NCI-H1105 (cell line): ENCODE data around the gene ABITRAM.
A peak's percentile ranks its signal among the peaks of the same experiment; 100 is the strongest.
"Not testable (repeated sequence)": the region's sequence is repeated elsewhere in the genome, so short reads cannot be mapped to it uniquely, and the experiment has no call there.

Experiments
- DNase-seq: peaks from one replicate; lab custom pipeline; 2025; lab: John Stamatoyannopoulos, UW

ABITRAM gene

GRCh38 chr9:108928386-108928785, 5.8 kb upstream of the ABITRAM start:
- no peak for DNase-seq

- peak; percentile 41 for DNase-seq
These were observed 926 bp upstream of the ABITRAM start for GRCh38 chr9:108933231-108933717.

DNA sequence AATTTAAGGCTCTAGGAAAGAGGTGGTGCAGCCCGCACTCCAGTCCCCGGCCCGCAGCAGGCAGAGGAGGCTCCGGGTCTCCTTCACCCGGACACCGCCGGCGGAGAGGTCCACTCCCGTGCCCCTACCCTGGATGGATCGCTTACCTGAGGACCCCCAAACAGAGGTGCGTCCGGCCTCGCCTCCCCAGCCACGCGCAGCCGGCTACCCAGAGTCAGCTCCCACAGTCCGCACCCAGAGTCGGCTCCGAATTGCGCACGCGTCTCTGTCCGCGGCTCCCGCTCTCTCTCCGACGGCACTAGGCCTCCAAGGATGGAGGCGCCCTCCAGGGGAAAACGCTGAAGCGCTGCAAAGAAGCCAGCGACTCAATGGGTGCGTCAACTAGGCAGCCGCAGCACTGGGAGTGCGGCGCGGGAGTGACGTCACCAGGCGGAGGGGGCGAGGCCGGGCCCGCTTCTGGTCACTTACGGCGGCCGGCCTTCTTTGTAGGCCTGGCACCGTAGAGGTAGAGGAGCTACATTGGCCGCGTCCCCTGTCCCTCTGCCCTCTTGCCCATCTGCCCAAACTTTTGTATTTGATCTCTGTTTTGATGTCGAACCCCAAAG, 380 bp upstream of the ABITRAM start, which contains the start of gene ELP1:
ELP1 (minus strand) TSS at position 407 of the 605 bp plus-strand sequence. CDS start 2,978 bp downstream, outside the sequence.
- peak; percentile 89 for DNase-seq

DNA sequence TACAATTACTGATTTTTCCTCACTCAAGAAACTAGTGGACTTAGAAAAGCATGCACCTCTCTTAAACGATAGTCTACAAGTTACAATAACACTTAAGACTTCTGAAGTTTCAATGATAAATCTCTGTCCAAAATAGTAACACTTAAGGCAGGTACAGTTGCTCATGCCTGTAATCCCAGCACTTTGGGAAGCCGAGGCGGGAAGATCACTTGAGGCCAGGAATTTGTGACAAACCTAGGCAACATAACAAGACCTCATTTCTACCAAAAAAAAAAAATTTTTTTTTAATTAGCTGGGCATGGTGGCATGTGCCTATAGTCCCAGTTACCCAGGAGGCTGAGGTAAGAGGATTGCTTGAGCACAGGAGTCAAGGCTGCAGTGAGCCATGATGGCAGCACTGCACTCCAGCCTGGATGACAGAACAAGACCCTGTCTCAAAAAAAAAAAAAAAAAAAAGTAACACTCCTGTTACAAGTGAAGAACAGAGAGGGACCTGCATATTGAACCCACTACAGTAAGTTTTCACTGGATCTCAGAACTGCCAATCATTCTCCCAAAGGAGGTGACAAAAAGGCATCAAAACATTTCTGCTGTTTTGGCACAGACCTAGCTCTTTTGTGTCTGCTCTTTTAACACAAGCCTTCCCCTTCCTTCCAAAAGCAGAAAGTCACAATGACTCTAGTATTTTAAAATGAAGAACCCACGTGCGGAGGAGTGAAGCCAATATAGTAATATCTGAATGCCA, 3.5 kb downstream of the ABITRAM start:
- no peak for DNase-seq

DNA sequence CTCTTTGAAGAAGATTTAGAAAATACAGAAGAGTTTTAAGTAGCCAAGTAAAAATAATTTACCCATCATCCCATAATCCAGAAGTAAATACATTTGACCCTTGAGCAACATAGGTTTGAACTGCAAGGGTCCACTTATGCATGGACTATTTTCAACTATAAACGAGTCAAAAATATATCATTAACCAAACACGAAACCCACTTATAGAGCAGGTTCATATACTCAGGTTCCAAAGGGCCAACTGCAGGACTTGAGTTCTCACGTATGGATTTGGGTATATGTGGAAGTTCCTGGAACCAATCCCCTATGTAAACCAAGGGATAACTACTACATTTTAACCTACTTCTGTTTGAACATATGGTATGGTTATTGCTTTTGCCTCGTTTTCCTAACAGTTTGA, 5.8 kb downstream of the ABITRAM start:
- no peak for DNase-seq

DNA sequence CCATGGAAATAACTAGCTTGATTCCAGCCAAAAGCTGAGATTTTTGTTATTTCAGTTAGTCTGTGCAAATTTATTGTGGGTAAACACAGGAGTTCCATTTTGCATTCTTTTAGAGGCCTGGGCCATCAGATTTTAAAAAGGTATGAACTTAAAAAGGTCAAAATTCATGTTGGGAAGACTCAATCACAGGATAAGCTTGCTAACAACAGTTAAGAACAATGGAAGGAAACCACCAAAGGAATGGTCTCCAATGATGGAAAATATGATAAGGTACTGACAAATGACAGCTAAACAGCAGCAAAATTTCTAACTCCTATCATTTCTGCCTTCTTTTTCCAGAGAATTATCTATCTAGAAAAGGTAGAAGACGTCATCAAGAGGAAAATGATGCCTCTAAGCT, 16.0 kb downstream of the ABITRAM start:
- no peak for DNase-seq

DNA sequence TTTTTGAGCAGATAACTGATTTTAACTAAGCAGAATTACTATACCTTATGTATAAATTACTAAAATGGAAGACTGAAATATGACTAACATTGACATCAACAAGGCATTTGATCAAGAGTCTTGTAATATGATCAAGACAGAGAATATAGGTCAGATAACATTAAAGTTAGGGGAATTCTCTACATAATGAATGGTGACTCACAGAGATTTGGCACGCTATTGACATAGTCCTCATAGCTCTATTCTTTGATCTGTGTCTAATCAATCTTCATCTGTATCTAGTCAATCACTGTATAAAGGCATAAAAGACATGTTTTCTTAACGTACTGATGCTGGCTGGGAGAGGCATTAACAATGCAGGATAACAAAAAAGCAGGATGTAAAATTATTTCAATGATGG, 17.4 kb downstream of the ABITRAM start:
- DNase-seq, result no peak

DNA sequence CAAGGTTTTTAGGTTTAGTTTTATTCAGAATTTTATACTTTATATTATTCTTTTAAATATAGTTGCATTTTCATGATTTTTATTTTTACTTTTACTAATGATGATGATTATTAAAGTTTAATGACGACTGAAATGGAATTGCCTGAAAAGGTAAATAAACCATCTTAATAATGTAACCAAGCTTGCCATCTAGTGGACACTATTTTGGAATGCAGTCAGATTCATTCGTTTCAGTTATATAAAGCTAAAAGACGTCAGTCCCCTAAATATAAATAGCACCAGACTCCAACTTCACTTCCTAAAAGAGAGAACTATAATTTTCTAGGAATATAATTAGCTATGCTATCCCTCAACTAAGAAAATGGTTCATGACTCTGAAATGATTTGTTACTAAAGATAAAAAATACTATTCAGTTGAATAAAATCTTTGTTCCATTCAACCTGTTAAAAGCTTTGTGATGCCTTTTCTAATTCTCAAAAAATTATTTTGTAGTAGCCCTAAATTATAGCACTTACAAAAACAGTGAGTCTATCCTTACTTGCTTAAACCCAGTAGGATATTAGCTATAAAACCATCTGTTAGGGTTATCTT, 19.9 kb downstream of the ABITRAM start:
- peak; percentile 25 for DNase-seq

DNA sequence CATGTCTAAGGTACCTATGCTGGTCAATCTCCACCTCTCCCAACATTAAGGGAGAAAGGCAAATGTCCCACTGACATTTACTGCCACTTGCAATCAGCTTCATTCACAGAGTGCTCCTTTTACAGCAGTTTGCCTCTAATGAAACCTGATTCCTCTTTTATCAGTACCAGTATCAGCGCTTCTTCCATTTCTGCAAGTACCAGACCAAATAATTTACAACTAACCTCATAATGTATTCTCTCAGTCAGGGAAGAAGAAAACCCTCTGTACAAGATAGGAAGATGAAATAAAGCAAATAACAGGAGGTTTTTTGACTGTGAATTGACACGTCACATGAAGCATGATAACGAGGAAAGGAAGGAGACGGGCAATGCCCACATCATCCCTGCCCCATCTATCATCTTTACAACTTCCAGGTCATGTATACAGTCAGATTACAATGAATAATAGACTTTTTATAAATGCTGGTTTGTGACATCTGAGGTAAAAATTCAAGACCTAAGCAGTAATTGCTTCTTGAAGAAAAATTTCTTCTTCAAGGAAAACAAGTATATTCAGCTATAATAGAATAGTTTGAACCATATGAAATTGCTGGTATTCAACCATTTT, 21.9 kb downstream of the ABITRAM start:
- no peak for DNase-seq

DNA sequence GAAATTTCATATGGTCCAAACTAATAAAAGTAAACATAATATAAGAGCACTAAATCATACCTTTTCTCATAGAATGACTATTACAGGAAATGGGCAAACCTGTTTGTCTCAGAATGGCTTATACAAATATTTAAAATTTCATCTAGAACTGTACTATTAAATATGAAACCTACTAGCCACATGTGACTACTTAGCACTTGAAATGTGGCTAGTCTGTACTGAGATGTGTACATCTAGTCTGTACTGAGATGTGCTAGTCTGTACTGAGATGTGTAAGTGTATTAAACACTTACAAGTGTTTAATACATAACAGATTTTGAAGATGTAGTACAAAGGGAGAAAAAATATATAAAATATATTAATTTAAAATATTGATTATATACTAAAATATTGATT, 22.4 kb downstream of the ABITRAM start:
- no peak for DNase-seq

DNA sequence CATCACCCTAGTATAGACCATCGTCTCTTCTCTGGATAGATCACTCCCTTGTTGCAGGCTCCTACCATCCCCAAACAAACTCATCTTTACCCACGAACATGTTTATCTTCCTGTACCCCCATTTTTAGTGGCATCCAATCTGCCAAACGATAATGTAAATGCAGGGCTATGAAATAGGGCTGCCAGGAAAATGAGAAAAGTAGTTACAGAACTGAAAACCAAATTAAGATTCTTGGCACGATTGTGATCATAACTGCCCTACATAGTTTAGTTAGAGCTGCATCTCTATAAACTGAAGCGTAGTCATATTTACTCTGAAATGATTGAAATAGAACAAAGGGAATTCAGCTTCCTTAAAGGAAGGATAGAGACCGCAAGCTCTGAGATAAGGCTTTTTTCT, 26.1 kb downstream of the ABITRAM start:
- no peak for DNase-seq

DNA sequence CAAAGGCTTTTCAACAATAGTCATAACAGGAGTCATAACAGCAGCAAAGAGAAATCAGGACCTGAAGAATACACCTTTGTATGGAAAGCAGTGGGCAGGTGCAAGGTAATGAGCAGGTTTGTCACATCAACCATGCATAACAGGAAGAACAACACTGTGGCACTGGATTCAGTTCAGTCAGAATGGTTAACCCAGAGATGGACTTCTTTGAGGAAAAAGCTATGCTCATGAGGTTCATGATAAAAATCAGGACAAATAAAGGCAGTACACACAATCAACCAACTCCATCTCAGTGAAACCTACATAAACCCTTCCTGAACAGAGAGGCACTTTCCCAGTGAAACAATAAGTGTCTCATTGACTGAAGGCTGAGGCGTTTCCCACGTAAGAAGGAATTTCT, 27.0 kb downstream of the ABITRAM start:
- DNase-seq, result no peak

GRCh38 chr9:108963459-108964143, 29.4 kb downstream of the ABITRAM start:
- no peak for DNase-seq

- DNase-seq, result no peak
These were observed 33.7 kb downstream of the ABITRAM start for GRCh38 chr9:108967916-108968315.

DNA sequence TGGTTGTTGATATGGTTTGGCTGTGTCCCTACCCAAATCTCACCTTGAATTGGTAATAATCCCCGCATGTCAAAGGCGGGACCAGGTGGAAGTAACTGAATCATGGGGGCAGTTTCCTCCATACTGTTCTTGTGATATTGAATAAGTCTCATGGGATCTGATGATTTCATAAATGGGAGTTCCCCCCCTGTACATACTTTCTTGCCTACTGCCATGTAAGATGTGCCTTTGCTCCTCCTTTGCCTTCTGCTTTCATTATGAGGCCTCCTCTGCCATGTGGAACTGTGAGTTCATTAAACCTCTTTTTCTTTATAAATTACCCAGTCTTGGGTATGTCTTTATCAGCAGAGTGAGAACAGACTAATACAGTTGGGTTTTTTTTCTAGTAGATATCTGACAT, 37.2 kb downstream of the ABITRAM start:
- not testable (repeated sequence) for DNase-seq

- DNase-seq, result no peak
These were observed 38.0 kb downstream of the ABITRAM start for GRCh38 chr9:108972186-108972585.

GRCh38 chr9:108972626-108973209, 38.5 kb downstream of the ABITRAM start:
- no peak for DNase-seq

- no peak for DNase-seq
These were observed 39.7 kb downstream of the ABITRAM start for GRCh38 chr9:108973895-108974294.

DNA sequence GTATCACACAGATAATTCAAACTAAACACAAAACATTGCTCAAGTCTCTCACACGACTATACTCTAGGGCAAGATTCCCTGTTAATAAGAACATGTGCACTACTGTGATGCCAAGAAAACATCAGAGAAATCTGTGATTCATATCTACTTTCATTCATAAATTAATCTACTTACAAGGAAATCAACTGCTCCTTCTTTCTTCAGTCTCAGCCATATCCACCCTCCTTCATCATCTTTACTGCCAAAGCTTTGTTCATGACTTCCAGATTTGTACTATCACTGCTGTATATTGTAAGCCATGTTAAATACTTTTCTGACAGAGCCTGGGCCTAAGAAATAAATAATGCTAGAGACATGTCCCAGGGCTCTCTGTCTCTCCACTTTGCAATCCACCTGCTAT, 44.0 kb downstream of the ABITRAM start:
- no peak for DNase-seq

- DNase-seq, result no peak
These were observed 46.7 kb downstream of the ABITRAM start for GRCh38 chr9:108980893-108981292.

DNA sequence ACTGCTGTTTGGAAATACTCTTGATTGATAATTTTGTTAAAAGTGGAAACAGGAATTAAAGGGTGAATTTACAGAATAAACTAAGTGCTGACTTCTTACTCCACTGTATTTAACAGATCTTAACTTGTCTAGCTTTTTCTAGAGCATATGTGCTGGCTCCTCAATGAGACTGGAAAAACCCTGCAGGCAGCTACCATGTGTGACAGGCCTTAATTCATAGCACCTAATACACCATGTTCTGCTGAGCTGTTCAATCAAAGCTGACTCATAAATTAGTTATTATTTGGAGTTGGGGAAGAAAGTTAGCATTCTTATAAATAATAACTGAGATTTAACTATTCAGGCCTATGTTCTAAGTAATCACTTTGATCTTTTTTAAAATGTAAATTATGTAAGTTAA, 49.7 kb downstream of the ABITRAM start:
- DNase-seq, result no peak
